GM19238 (cell line): Measurements from ENCODE around the gene CREB5.

ENCODE experiments used
- DNase-seq: peaks from one replicate; pipeline ENCODE4 v3.0.0; 2011; ENCODE audit warnings: low spot score; ENCODE audit not compliant: insufficient read length

Gene CREB5

DNA sequence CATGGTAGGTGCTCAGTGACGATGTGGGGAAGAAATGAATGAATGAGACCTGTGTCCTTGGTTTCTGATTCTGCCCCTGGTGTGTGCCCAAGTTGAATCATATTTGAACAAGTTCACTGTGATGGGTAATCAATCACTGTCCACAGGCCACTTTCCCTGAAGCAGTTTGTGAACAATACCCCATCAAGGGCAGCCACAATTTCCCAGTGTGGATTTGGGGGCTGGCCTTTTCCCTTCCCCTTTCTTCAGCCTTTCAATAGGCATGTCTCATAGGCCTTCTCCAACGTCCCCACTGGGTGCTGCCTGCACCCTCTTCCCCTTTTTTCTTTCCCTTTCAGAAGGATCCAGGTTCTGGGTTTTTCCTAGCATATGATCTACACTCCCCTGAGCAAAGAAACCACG is 64.7 kb downstream of the CREB5 start:
- no peak for DNase-seq

GRCh38 chr7:28478656-28479055 is 66.3 kb downstream of the CREB5 start:
- no peak for DNase-seq

- DNase-seq: no peak
Observed at GRCh38 chr7:28479507-28479947, 67.2 kb downstream of the CREB5 start.

GRCh38 chr7:28480595-28480994 is 68.3 kb downstream of the CREB5 start:
- no peak for DNase-seq

- DNase-seq: no peak
Observed at GRCh38 chr7:28481091-28481926, 69.0 kb downstream of the CREB5 start.

DNA sequence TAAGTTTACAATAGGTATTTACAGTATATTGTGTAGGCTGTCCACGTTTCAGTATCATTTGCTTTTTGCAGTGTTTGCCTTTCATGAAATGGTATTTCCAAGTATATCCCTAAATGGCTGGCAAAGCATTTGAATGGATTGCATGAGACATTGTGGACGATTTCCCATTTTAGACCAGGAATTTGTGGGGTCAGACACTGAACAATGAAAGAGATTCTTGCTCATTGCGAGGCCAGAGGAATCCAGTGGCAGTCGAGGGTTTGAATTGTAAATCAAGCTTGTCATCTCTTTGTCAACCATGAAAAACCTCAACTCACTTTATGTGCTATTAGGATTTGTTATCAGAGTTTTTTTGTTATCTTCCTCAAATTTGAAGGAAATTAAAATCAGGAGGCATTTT is 70.8 kb downstream of the CREB5 start:
- DNase-seq: no peak

DNA sequence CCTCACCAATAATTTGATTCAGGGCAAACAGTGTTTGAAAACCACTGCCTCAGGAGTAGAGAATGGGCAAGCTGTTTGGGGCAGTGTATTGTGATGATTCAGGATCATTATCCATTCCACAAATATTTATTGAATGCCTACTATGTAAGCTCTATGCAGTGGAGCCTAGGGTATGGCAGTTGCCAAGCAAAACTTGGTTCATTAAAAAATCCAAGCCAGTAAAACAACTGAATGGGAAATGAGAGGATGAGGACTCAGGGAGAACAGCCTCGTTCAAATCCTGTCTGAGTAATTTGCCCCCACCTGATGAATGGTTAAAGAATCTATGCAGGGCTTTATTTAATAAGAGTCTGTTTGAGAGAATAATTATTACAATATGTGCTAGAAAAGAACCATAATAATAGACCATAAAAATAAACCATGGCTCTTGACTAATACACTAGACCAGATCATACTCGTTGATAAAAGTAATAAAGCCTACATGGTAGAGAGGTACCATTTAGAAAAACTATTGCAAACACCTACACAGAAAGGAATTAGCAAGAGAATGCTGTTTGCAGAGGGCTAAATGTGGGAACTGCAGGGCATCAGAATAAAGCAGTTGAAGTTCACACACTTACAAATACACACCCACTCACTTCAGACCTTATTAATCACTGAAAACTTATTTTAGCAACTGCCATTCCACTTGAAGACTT is 71.7 kb downstream of the CREB5 start:
- no peak for DNase-seq

- DNase-seq: no peak
Observed at GRCh38 chr7:28484606-28484935, 72.3 kb downstream of the CREB5 start.

- no peak for DNase-seq
Observed at GRCh38 chr7:28487487-28487886, 75.2 kb downstream of the CREB5 start.

DNA sequence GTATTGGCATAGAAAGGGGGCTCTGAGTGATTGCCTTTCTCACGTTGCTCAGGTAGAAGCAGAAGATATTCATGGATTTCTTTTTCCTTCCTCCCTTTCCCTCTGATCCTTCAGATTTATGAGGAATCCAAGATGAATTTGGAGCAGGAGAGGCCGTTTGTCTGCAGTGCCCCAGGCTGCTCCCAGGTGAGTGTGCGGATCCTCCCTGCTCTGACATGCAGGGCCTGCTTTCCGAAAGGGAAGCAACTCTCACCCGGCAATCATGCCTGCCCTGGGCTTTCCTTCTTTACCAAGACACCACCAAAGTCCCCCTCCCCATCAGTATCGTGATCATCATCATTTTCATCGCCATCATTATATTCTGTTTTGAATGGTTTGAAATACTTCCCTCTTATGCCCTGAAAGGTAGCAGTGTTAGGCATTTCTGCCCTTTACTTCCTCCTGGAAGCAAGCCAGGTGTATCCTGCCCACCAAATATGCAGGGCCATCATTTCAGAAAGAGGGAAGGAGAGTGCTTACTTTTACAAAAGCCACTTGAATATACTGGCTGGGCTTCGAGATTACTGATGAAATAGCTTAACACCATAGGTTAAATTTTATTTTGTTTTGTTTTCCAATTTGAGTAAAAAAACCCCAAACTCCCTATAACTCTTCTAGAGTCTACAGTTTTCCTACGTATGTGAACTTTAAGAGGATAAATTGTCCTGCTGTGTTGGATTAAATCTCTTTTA is 75.9 kb downstream of the CREB5 start:
- no peak for DNase-seq

DNA sequence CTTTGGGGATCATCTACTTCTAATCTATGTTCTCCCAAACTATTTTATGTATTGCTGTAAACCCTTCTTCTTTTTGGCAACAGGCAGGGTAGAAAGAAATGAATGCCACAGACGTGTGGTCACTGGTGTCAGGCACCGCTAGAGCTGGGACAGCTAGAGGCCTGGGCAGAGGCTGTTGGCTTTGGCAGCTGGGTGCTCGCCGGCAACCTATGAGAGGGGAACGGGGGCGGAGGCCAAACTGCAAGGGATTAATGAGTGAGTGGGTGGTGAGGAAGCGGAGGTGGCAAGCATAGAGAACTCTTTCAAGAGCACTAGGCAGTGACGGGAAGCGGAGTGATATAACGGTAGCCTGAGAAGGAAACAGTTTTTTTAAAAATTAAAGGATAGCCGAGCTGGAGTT is 78.5 kb downstream of the CREB5 start:
- DNase-seq: no peak

DNA sequence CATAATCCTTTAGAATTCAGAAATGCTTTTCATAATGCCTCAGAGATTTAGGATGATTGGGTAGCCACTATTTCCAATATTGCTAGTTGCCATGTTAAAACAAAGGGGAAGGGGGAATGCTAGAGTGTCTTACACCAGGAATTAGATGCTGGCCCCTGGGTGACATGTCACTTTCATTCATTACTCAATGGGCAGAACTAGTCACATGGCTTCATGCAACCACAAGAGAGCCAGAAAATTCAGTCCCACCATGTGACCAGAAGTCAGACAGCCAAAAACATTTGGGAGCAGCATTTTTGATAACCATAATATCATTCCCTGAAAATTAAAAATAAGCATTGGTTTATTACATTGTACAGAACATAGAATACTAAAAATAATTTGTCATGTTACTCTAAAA is 81.2 kb downstream of the CREB5 start:
- DNase-seq: no peak

- DNase-seq: no peak
Observed at GRCh38 chr7:28497009-28497408, 84.7 kb downstream of the CREB5 start.

- no peak for DNase-seq
Observed at GRCh38 chr7:28498636-28499035, 86.3 kb downstream of the CREB5 start.

DNA sequence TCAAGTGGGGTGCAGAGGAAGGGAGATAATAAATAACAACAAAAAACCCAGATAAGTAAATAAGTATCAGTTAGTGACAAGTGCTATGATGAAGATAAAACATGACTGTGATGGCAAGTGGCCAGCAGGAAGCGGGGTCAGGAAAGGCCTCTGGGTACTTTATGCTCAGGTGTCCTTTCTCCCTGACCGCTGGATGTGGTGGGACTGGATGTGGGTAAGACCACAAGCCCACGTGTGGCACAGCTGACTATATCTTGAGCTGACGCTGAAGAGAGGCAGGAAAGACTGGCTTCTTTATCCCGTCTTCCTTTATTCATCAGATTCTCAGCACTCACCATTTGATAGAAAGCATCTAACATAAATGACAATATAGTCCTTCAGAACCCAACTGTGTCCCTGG is 87.8 kb downstream of the CREB5 start:
- no peak for DNase-seq

DNA sequence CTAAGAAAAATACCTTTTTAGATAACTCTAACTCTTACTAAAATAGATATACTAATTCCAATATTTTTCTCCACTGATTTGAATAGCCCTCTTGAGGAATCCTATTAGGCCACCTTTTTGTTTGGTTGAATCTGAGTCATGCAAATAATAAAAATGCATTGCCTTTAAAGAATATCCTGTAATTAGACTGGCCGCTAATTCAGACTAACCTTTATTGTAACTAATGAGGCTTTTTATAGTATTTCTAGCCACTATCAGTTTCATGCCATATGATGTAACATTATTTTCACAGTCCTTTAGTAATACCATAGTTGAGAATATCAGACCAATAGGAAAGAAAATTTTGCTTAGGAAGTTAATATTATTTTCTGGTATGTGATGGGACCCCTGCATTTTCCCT is 90.1 kb downstream of the CREB5 start:
- DNase-seq: no peak

DNA sequence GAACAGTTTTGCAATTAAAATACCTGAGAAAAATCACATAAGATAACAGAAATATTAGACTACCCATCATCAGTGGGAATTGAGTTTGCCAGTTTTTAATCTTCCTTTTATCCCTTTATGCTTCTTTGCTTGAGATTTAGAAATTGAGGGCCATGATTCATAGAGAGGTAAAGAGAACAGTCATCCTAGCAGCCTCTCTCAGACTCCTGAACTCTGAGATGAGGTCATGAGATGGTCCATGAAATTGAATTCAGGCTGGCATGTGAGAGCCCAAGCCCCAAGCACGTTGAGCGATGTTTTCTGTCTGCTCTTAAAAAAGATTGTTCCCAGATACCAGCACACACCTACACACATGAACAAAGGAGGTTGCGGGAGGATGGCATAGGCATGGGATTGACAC is 91.1 kb downstream of the CREB5 start:
- no peak for DNase-seq

GRCh38 chr7:28505014-28505413 is 92.7 kb downstream of the CREB5 start:
- DNase-seq: no peak

DNA sequence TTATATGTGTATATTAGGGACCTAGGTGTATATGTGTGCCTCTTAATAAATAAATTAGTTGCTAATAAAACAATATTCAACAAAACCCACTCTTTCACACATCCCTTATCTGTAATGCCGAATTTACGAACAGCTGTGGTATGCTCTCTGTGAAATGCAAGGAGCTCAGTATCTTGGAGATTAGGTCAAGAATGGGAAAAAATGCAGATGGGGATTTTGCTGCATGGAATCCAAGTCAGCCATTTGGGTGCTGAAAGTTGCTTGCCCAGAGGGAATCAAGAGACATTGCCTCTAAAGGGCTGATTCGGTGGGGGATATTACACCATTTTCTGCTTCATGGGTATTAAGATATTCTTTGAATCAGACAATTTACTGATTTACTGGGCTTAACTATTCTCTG is 93.5 kb downstream of the CREB5 start:
- DNase-seq: no peak

- DNase-seq: no peak
Observed at GRCh38 chr7:28507525-28508282, 95.4 kb downstream of the CREB5 start.

GRCh38 chr7:28509251-28510025 is 97.1 kb downstream of the CREB5 start:
- DNase-seq: no peak
